Tibial artery (tissue), 4 donors: Measurements from ENCODE around the gene ITPR3.

Source experiments
- DNase-seq, 2 donors: peaks; one replicate each; pipeline ENCODE4 v3.0.0-alpha.2; 2019
- H3K27ac ChIP-seq, 2 donors: fragments of 200-600 bp; sonication (generic) in 1 of 2; 1 replicate in 1 of 2; 2 replicates in 1 of 2; pipeline ENCODE4 v1.5.1; 2018 to 2019; ENCODE audit warnings: mild to moderate bottlenecking in 1 of 2
- H3K27me3 ChIP-seq, 2 donors: fragments of 200-600 bp; sonication (generic) in 1 of 2; one replicate each; pipeline versions ENCODE4 v1.5.1 to v1.6.0; 2016 to 2019
- H3K36me3 ChIP-seq, 3 donors: fragments of 200-600 bp; sonication (generic) in 2 of 3; one replicate each; pipeline ENCODE4 v1.5.1; 2016 to 2019; ENCODE audit warnings: mild to moderate bottlenecking in 2 of 3
- H3K4me1 ChIP-seq, 4 donors: fragments of 200-600 bp; sonication (generic) in 2 of 4; 1 replicate in 3 of 4; 2 replicates in 1 of 4; pipeline ENCODE4 v1.5.1; 2016 to 2019
- H3K4me3 ChIP-seq, 2 donors: fragments of 200-600 bp; sonication (generic) in 1 of 2; 1 replicate in 1 of 2; 2 replicates in 1 of 2; pipeline ENCODE4 v1.5.1; 2018 to 2019; ENCODE audit warnings: mild to moderate bottlenecking in 2 of 2
- H3K9me3 ChIP-seq, 3 donors: fragments of 200-600 bp; sonication (generic) in 1 of 3; one replicate each; pipeline ENCODE4 v1.5.1; 2016 to 2019
- CTCF ChIP-seq, 2 experiments: fragments of 200-600 bp in 1 of 2; fragments of 450-650 bp in 1 of 2; IDR thresholded peaks; one replicate each; pipeline ENCODE4 v1.5.1; 2017 to 2019; ENCODE audit warnings: antibody characterized with exemption in 2 of 2, mild to moderate bottlenecking in 1 of 2, moderate library complexity in 1 of 2
- intact Hi-C: fragments of 100-400 bp; cut with DNase I; formaldehyde crosslinking; loops from one replicate; pipeline ENCODE4 v1.15.0; 2023; ENCODE audit warnings: low total_unique reads

The ITPR3 gene

GRCh38 chr6:33577718-33578117, 43.4 kb upstream of the ITPR3 start:
- intact Hi-C loops: loop anchor here (10.0 kb wide), 2 partner anchors 123 to 193 kb away; partner anchors contain the start of gene ZBTB9
- Histone ChIP-seq H3K9me3 (no peaks in the 10 kb centered on the region), H3K4me1 (peaks cover 0 to 23% (median 16%) of the 10 kb centered on the region in 4 donors), H3K36me3 (peaks cover 23 to 47% (median 40%) of the 10 kb centered on the region in 3 donors), H3K27ac (no peak overlapping the region), H3K4me3 (no peak overlapping the region), H3K27me3 (no peaks in the 10 kb centered on the region)
- no peak for DNase-seq
- TF ChIP-seq CTCF (IDR thresholded peaks at IDR 0.05): no peak

- H3K4me3 ChIP-seq: peak overlapping the region in 1 of 2 donors; percentile 94
- no peaks in the 10 kb centered on the region for H3K27me3 ChIP-seq
- H3K36me3 ChIP-seq: peaks cover 23 to 47% (median 40%) of the 10 kb centered on the region in 3 donors
- H3K4me1 ChIP-seq: peaks cover 0 to 23% (median 16%) of the 10 kb centered on the region in 4 donors
- intact Hi-C loops: loop anchor here (10.0 kb wide), 2 partner anchors 123 to 193 kb away; partner anchors contain the start of gene ZBTB9
- no peak for TF ChIP-seq CTCF (IDR thresholded peaks at IDR 0.05)
- peak overlapping the region in 1 of 2 donors; percentile 19 for H3K27ac ChIP-seq
- no peaks in the 10 kb centered on the region for H3K9me3 ChIP-seq
- DNase-seq: no peak
Observed at GRCh38 chr6:33578164-33578563, 43.0 kb upstream of the ITPR3 start.

- Histone ChIP-seq H3K4me3 (peak overlapping the region; percentile 68 to 94), H3K27me3 (no peaks in the 10 kb centered on the region), H3K4me1 (peaks cover 0 to 23% (median 16%) of the 10 kb centered on the region in 4 donors), H3K27ac (peak overlapping the region in 1 of 2 donors; percentile 19), H3K36me3 (peaks cover 23 to 43% (median 39%) of the 10 kb centered on the region in 3 donors), H3K9me3 (no peaks in the 10 kb centered on the region)
- intact Hi-C loops: loop anchor here (10.0 kb wide), 2 partner anchors 124 to 194 kb away; partner anchors contain the start of gene ZBTB9
- DNase-seq: no peak
- no peak for TF ChIP-seq CTCF (IDR thresholded peaks at IDR 0.05)
Observed at GRCh38 chr6:33578588-33579011, 42.5 kb upstream of the ITPR3 start.

DNA sequence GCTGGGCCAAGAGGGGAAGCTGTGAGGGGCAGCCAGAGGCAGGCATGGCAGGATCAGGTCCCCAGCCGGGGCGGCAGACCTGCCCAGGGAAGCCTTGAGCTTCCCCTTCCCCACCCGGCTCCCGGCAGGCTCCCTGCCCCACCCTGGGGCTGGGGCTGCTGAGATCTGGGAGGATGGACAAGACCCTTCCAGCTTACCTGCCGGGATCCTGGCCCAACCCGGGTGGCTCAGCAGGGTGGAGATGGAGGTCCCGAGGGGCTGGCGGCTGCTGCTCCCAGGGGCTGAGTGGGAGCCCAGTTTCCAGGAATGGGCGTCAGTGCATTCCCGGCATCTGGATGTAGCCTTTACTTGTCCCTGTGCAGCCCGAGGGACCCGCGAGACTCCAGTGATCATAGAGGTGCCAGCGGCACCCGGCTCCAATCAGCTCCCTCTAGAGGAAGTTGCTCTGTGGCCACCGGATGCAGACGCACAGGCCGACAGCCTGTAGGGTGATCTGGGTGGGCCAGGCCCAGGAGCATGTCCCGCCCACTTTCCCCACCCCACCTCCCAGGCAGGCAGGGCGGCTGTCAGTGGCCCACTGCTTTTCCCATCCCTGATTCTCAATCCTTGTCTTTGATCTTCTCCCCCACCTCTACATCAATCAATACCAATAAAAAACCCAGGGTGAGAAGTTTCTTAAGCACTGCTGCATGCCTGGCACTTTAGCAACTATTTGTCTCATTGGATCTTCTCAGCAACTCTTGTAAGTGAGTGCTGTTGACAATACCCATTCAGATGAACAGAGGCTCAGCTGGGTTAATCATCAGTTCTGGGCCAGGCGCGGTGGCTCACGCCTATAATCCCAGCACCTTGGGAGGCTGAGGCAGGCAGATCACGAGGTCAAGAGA, 41.1 kb upstream of the ITPR3 start, which contains the start of gene BAK1:
BAK1 (minus strand) TSS at position 449 of the 887 bp plus-strand sequence. CDS start 2,672 bp downstream, outside the sequence.
- H3K27ac ChIP-seq: peak within 1 kb of the TSS; percentile 85 to 86
- peaks cover 17 to 28% (median 25%) of the 10 kb centered on the region in 3 donors for H3K36me3 ChIP-seq
- peak; percentile 91 to 94 for DNase-seq
- intact Hi-C loops: loop anchor here (10.0 kb wide), 3 partner anchors 125 to 465 kb away; partner anchors contain the start of gene ZBTB9
- H3K9me3 ChIP-seq: no peaks in the 10 kb centered on the region
- peak; percentile 42 to 45 for TF ChIP-seq CTCF (IDR thresholded peaks at IDR 0.05)
- H3K27me3 ChIP-seq: no peaks in the 10 kb centered on the region
- H3K4me3 ChIP-seq: peak within 1 kb of the TSS; percentile 68 to 94
- peaks cover 0 to 23% (median 16%) of the 10 kb centered on the region in 4 donors for H3K4me1 ChIP-seq

- Histone ChIP-seq H3K9me3 (no peaks in the 10 kb centered on the region), H3K4me1 (peaks cover 0 to 29% (median 22%) of the 10 kb centered on the region in 4 donors), H3K4me3 (no peak overlapping the region), H3K27me3 (no peaks in the 10 kb centered on the region), H3K27ac (no peak overlapping the region), H3K36me3 (peaks cover 7 to 17% (median 14%) of the 10 kb centered on the region in 3 donors)
- intact Hi-C loops: loop anchor here (10.0 kb wide), 1 partner anchor 466 kb away; no protein-coding TSS in a partner anchor
- DNase-seq: no peak
- no peak for TF ChIP-seq CTCF (IDR thresholded peaks at IDR 0.05)
Observed at GRCh38 chr6:33581186-33581585, 39.9 kb upstream of the ITPR3 start.
